MG63 (cell line): Measurements from ENCODE around the gene CD84. TPM values are rescaled to one million over a fixed set of nuclear protein-coding genes. Genes with fewer than 3 reads are reported as not detected.
"Not testable (repeated sequence)": the region's sequence is repeated elsewhere in the genome, so short reads cannot be mapped to it uniquely, and the experiment has no call there.

Experiments
- DNase-seq: peaks from one replicate; pipeline ENCODE4 v3.0.0-alpha.2; 2020
- H3K27me3 ChIP-seq: fragments of 250-450 bp; sonication (Bioruptor Pico); 2 replicates; pipeline ENCODE4 v1.5.1; 2020; ENCODE audit warnings: mild to moderate bottlenecking, moderate library complexity
- H3K36me3 ChIP-seq: fragments of 250-450 bp; sonication (Bioruptor Pico); 2 replicates; pipeline ENCODE4 v1.5.1; 2020; ENCODE audit warnings: mild to moderate bottlenecking, moderate library complexity
- H3K4me3 ChIP-seq: fragments of 250-450 bp; sonication (Bioruptor Pico); 2 replicates; pipeline ENCODE4 v1.5.1; 2020; ENCODE audit warnings: mild to moderate bottlenecking, moderate library complexity
- H3K9me3 ChIP-seq: fragments of 250-450 bp; sonication (Bioruptor Pico); 2 replicates; pipeline ENCODE4 v1.5.1; 2020; ENCODE audit warnings: mild to moderate bottlenecking, moderate library complexity
- total RNA-seq: library from RNA; depleted of rRNA; stranded (reverse); fragments of >200 nt; shearing (Covaris generic); gene quantifications from 2 replicates; pipeline ENCODE4 v1.2.3, GENCODE V29; 2014; ENCODE audit warnings: low replicate concordance

The CD84 gene
- total RNA-seq, 1 experiment from 2014 or later: not detected

- no peaks in the 10 kb centered on the region for H3K9me3 ChIP-seq
- no peaks in the 10 kb centered on the region for H3K36me3 ChIP-seq
- peaks cover 4% of the 10 kb centered on the region; the same call in 1 of the 2 replicates for H3K27me3 ChIP-seq
- H3K4me3 ChIP-seq: no peak overlapping the region
- DNase-seq: no peak
Observed at GRCh38 chr1:160584784-160585183, 5.5 kb upstream of the CD84 start.

GRCh38 chr1:160582976-160583375 is 3.7 kb upstream of the CD84 start:
- not testable (repeated sequence) for H3K36me3 ChIP-seq, H3K9me3 ChIP-seq, DNase-seq, H3K27me3 ChIP-seq, H3K4me3 ChIP-seq

- Histone ChIP-seq H3K4me3 (no peak overlapping the region), H3K27me3 (peaks cover 5% of the 10 kb centered on the region; the same call in 1 of the 2 replicates), H3K36me3 (no peaks in the 10 kb centered on the region), H3K9me3 (no peaks in the 10 kb centered on the region)
- DNase-seq: no peak
Observed at GRCh38 chr1:160581961-160582360, 2.7 kb upstream of the CD84 start.

- H3K36me3 ChIP-seq: no peaks in the 10 kb centered on the region
- H3K27me3 ChIP-seq: peaks cover 5% of the 10 kb centered on the region; the same call in 1 of the 2 replicates
- no peak overlapping the region for H3K4me3 ChIP-seq
- DNase-seq: no peak
- no peaks in the 10 kb centered on the region for H3K9me3 ChIP-seq
Observed at GRCh38 chr1:160580221-160580812, 1.0 kb upstream of the CD84 start.

GRCh38 chr1:160578525-160579191 is 638 bp downstream of the CD84 start:
- H3K4me3 ChIP-seq: no peak overlapping the region
- H3K27me3 ChIP-seq: peaks cover 5% of the 10 kb centered on the region; the same call in 1 of the 2 replicates
- no peaks in the 10 kb centered on the region for H3K9me3 ChIP-seq
- no peak for DNase-seq
- no peaks in the 10 kb centered on the region for H3K36me3 ChIP-seq

GRCh38 chr1:160578175-160578524 is 1.1 kb downstream of the CD84 start:
- no peaks in the 10 kb centered on the region for H3K36me3 ChIP-seq
- H3K9me3 ChIP-seq: no peaks in the 10 kb centered on the region
- DNase-seq: no peak
- no peak overlapping the region for H3K4me3 ChIP-seq
- H3K27me3 ChIP-seq: peaks cover 5% of the 10 kb centered on the region; the same call in 1 of the 2 replicates

GRCh38 chr1:160577671-160578070 is 1.6 kb downstream of the CD84 start:
- no peaks in the 10 kb centered on the region for H3K9me3 ChIP-seq
- DNase-seq: no peak
- H3K4me3 ChIP-seq: no peak overlapping the region
- H3K36me3 ChIP-seq: no peaks in the 10 kb centered on the region
- 0 out of 2 replicates have a peak, but pooled peaks cover 5% of the 10 kb centered on the region for H3K27me3 ChIP-seq

- no peak for DNase-seq
- no peak overlapping the region for H3K4me3 ChIP-seq
- H3K36me3 ChIP-seq: no peaks in the 10 kb centered on the region
- no peaks in the 10 kb centered on the region for H3K9me3 ChIP-seq
- 0 out of 2 replicates have a peak, but pooled peaks cover 5% of the 10 kb centered on the region for H3K27me3 ChIP-seq
Observed at GRCh38 chr1:160576884-160577283, 2.4 kb downstream of the CD84 start.

- Histone ChIP-seq H3K4me3 (no peak overlapping the region), H3K36me3 (no peaks in the 10 kb centered on the region), H3K9me3 (no peaks in the 10 kb centered on the region), H3K27me3 (0 out of 2 replicates have a peak, but pooled peaks cover 5% of the 10 kb centered on the region)
- DNase-seq: no peak
Observed at GRCh38 chr1:160576390-160576789, 2.9 kb downstream of the CD84 start.

- no peak for DNase-seq
- 0 out of 2 replicates have a peak, but pooled peaks cover 5% of the 10 kb centered on the region for H3K27me3 ChIP-seq
Observed at GRCh38 chr1:160575112-160575664, 4.1 kb downstream of the CD84 start.

GRCh38 chr1:160570840-160571239 is 8.5 kb downstream of the CD84 start:
- no peak overlapping the region for H3K4me3 ChIP-seq
- no peak for DNase-seq
- H3K27me3 ChIP-seq: no peaks in the 10 kb centered on the region
- no peaks in the 10 kb centered on the region for H3K36me3 ChIP-seq
- no peaks in the 10 kb centered on the region for H3K9me3 ChIP-seq

More at GRCh38 chr1:160575112-160575664, 4.1 kb downstream of the CD84 start:
- no peaks in the 10 kb centered on the region for H3K36me3 ChIP-seq
- H3K9me3 ChIP-seq: no peaks in the 10 kb centered on the region
- H3K4me3 ChIP-seq: no peak overlapping the region

- Histone ChIP-seq H3K27me3 (no peaks in the 10 kb centered on the region), H3K4me3 (no peak overlapping the region), H3K9me3 (no peaks in the 10 kb centered on the region), H3K36me3 (no peaks in the 10 kb centered on the region)
- no peak for DNase-seq
Observed at GRCh38 chr1:160569806-160570205, 9.5 kb downstream of the CD84 start.

- H3K36me3 ChIP-seq: no peaks in the 10 kb centered on the region
- DNase-seq: no peak
Observed at GRCh38 chr1:160567858-160568682, 11.2 kb downstream of the CD84 start.

GRCh38 chr1:160567341-160567740 is 12.0 kb downstream of the CD84 start:
- no peak overlapping the region for H3K4me3 ChIP-seq
- no peaks in the 10 kb centered on the region for H3K36me3 ChIP-seq
- no peaks in the 10 kb centered on the region for H3K9me3 ChIP-seq
- no peak for DNase-seq
- H3K27me3 ChIP-seq: no peaks in the 10 kb centered on the region

More at GRCh38 chr1:160567858-160568682, 11.2 kb downstream of the CD84 start:
- no peaks in the 10 kb centered on the region for H3K27me3 ChIP-seq
- H3K9me3 ChIP-seq: no peaks in the 10 kb centered on the region
- no peak overlapping the region for H3K4me3 ChIP-seq

GRCh38 chr1:160565564-160565963 is 13.7 kb downstream of the CD84 start:
- H3K36me3 ChIP-seq: no peaks in the 10 kb centered on the region
- H3K4me3 ChIP-seq: no peak overlapping the region
- no peaks in the 10 kb centered on the region for H3K27me3 ChIP-seq
- peaks cover 2% of the 10 kb centered on the region; the same call in 1 of the 2 replicates for H3K9me3 ChIP-seq
- no peak for DNase-seq

- not testable (repeated sequence) for DNase-seq, H3K4me3 ChIP-seq, H3K36me3 ChIP-seq, H3K27me3 ChIP-seq, H3K9me3 ChIP-seq
Observed at GRCh38 chr1:160563230-160563629, 16.1 kb downstream of the CD84 start.

- not testable (repeated sequence) for DNase-seq, H3K4me3 ChIP-seq, H3K9me3 ChIP-seq, H3K27me3 ChIP-seq, H3K36me3 ChIP-seq
Observed at GRCh38 chr1:160562745-160563144, 16.6 kb downstream of the CD84 start.
